ENCODE data around the gene ATAD3B.
"Not testable (repeated sequence)": the region's sequence is repeated elsewhere in the genome, so short reads cannot be mapped to it uniquely, and the experiment has no call there.

Gene ATAD3B

GRCh38 chr1:1489231-1489630 is 17.7 kb downstream of the ATAD3B start:
- no peak for DNase-seq (ENCODE audit: low spot score)
- no peak for TF ChIP-seq CTCF (IDR thresholded peaks at IDR 0.05; ENCODE audit: extremely low read depth, missing control alignments)

- DNase-seq (ENCODE audit: low spot score), result no peak
- TF ChIP-seq CTCF (IDR thresholded peaks at IDR 0.05; ENCODE audit: extremely low read depth, missing control alignments), result no peak
Measured at GRCh38 chr1:1489861-1490260, 18.3 kb downstream of the ATAD3B start.

- no peak for TF ChIP-seq CTCF (IDR thresholded peaks at IDR 0.05; ENCODE audit: extremely low read depth, missing control alignments)
- no peak for DNase-seq (ENCODE audit: low spot score)
Measured at GRCh38 chr1:1490633-1491230, 19.2 kb downstream of the ATAD3B start.

- no peak for DNase-seq (ENCODE audit: low spot score)
- no peak for TF ChIP-seq CTCF (IDR thresholded peaks at IDR 0.05; ENCODE audit: extremely low read depth, missing control alignments)
Measured at GRCh38 chr1:1491601-1492000, 20.0 kb downstream of the ATAD3B start.

- not testable (repeated sequence) for DNase-seq (ENCODE audit: low spot score)
Measured at GRCh38 chr1:1494311-1494710, 22.7 kb downstream of the ATAD3B start.

GRCh38 chr1:1495461-1495975 is 24.0 kb downstream of the ATAD3B start:
- DNase-seq (ENCODE audit: low spot score), result peak; percentile 5

GRCh38 chr1:1504777-1505365 is 33.3 kb downstream of the ATAD3B start:
- TF ChIP-seq CTCF (IDR thresholded peaks at IDR 0.05; ENCODE audit: extremely low read depth, missing control alignments), result peak; percentile 53
- peak; percentile 60 for DNase-seq (ENCODE audit: low spot score)

- DNase-seq (ENCODE audit: low spot score), result not testable (repeated sequence)
Measured at GRCh38 chr1:1505366-1505798, 33.8 kb downstream of the ATAD3B start.

GRCh38 chr1:1505801-1506200 is 34.2 kb downstream of the ATAD3B start:
- DNase-seq (ENCODE audit: low spot score), result not testable (repeated sequence)

Measured in GM20000 (cell line).